Right atrium auricular region (tissue), 2 donors: ENCODE data around the gene NUMBL. TPM values are rescaled to one million over a fixed set of nuclear protein-coding genes. Genes with fewer than 3 reads are reported as not detected.
A peak's percentile ranks its signal among the peaks of the same experiment; 100 is the strongest.

ENCODE experiments used
- DNase-seq: peaks from one replicate; pipeline ENCODE4 v3.0.0-alpha.2; 2019; ENCODE audit warnings: low spot score
- H3K27ac ChIP-seq, 2 donors: fragments of 200-600 bp; sonication (generic); 1 replicate in 1 of 2; 2 replicates in 1 of 2; pipeline ENCODE4 v1.5.1; 2016 to 2019
- H3K27me3 ChIP-seq, 2 donors: fragments of 200-600 bp; sonication (generic); one replicate each; pipeline versions ENCODE4 v1.5.1 to v1.6.0; 2017 to 2019
- H3K36me3 ChIP-seq: fragments of 200-600 bp; sonication (generic); one replicate; pipeline ENCODE4 v1.5.1; 2016
- H3K4me1 ChIP-seq, 2 donors: fragments of 200-600 bp; sonication (generic); one replicate each; pipeline versions ENCODE4 v1.5.1 to v1.6.0; 2017 to 2019
- H3K4me3 ChIP-seq, 2 donors: fragments of 200-600 bp; sonication (generic); 1 replicate in 1 of 2; 2 replicates in 1 of 2; pipeline ENCODE4 v1.5.1; 2017 to 2019; ENCODE audit warnings: mild to moderate bottlenecking in 1 of 2, moderate library complexity in 1 of 2
- H3K9me3 ChIP-seq, 2 donors: fragments of 200-600 bp; sonication (generic); one replicate each; pipeline ENCODE4 v1.5.1; 2019
- total RNA-seq, 2 donors: library from RNA; depleted of rRNA; stranded (reverse); fragments of >200 nt; gene quantifications; one replicate each; pipeline ENCODE4 v1.1.0, GENCODE V29; 2016
- TF ChIP-seq, protein P1 (sequence below), 2 donors: fragments of 200-600 bp; sonication (generic); IDR thresholded peaks; one replicate each; pipeline ENCODE4 v1.5.1; 2019; ENCODE audit warnings: antibody characterized with exemption in 2 of 2

NUMBL gene
- total RNA-seq, 2 donors from 2014 or later, result 11.2 to 28.1 TPM

GRCh38 chr19:40691421-40692211, 1.2 kb upstream of the NUMBL start:
- H3K27ac ChIP-seq, result peak overlapping the region; percentile 90 to 91
- H3K4me3 ChIP-seq, result peak overlapping the region in 1 of 2 donors; percentile 90
- peaks cover 0 to 41% of the 10 kb centered on the region in 2 donors for H3K4me1 ChIP-seq
- DNase-seq, result no peak
- H3K9me3 ChIP-seq, result no peaks in the 10 kb centered on the region
- TF ChIP-seq, protein P1, sequence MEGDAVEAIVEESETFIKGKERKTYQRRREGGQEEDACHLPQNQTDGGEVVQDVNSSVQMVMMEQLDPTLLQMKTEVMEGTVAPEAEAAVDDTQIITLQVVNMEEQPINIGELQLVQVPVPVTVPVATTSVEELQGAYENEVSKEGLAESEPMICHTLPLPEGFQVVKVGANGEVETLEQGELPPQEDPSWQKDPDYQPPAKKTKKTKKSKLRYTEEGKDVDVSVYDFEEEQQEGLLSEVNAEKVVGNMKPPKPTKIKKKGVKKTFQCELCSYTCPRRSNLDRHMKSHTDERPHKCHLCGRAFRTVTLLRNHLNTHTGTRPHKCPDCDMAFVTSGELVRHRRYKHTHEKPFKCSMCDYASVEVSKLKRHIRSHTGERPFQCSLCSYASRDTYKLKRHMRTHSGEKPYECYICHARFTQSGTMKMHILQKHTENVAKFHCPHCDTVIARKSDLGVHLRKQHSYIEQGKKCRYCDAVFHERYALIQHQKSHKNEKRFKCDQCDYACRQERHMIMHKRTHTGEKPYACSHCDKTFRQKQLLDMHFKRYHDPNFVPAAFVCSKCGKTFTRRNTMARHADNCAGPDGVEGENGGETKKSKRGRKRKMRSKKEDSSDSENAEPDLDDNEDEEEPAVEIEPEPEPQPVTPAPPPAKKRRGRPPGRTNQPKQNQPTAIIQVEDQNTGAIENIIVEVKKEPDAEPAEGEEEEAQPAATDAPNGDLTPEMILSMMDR (IDR thresholded peaks at IDR 0.05), result no peak
- H3K27me3 ChIP-seq, result no peaks in the 10 kb centered on the region
- H3K36me3 ChIP-seq, result peaks cover 11% of the 10 kb centered on the region

- peak overlapping the region; percentile 90 to 91 for H3K27ac ChIP-seq
- H3K27me3 ChIP-seq, result no peaks in the 10 kb centered on the region
- H3K4me3 ChIP-seq, result peak overlapping the region; percentile 53 to 90
- H3K4me1 ChIP-seq, result peaks cover 0 to 41% of the 10 kb centered on the region in 2 donors
- H3K9me3 ChIP-seq, result no peaks in the 10 kb centered on the region
- DNase-seq, result peak; percentile 96
- TF ChIP-seq, protein P1 (IDR thresholded peaks at IDR 0.05), result no peak
- peaks cover 10% of the 10 kb centered on the region for H3K36me3 ChIP-seq
These were observed 406 bp upstream of the NUMBL start for GRCh38 chr19:40690693-40691420.

GRCh38 chr19:40689339-40690049, 957 bp downstream of the NUMBL start:
- peak overlapping the region; percentile 53 to 90 for H3K4me3 ChIP-seq
- no peaks in the 10 kb centered on the region for H3K9me3 ChIP-seq
- no peak for DNase-seq
- peaks cover 15% of the 10 kb centered on the region for H3K36me3 ChIP-seq
- no peaks in the 10 kb centered on the region for H3K27me3 ChIP-seq
- TF ChIP-seq, protein P1 (IDR thresholded peaks at IDR 0.05), result no peak
- H3K27ac ChIP-seq, result peak overlapping the region; percentile 90 to 91
- H3K4me1 ChIP-seq, result peaks cover 0 to 41% of the 10 kb centered on the region in 2 donors

DNA sequence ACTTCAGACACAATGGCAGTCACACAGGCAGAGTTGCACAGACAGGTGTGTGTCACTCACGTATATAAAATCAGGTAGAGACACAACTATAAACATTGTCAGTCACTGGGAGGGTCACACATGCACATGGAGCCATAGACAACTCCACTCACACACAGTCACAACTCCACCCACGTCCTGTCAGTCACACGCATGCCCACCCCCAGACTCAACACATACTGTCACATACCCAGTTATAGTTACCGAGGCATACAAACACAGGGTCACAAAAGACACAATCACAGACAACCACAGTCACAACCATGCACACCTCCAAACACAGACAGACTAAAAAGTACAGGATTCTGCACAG, 1.5 kb downstream of the NUMBL start:
- Histone ChIP-seq H3K4me3 (peak overlapping the region; percentile 53 to 90), H3K27ac (peak overlapping the region; percentile 90 to 91), H3K9me3 (no peaks in the 10 kb centered on the region), H3K36me3 (peaks cover 20% of the 10 kb centered on the region), H3K4me1 (peaks cover 0 to 41% of the 10 kb centered on the region in 2 donors), H3K27me3 (no peaks in the 10 kb centered on the region)
- TF ChIP-seq, protein P1 (IDR thresholded peaks at IDR 0.05), result no peak
- DNase-seq, result no peak

GRCh38 chr19:40688309-40688708, 2.1 kb downstream of the NUMBL start:
- DNase-seq, result no peak
- Histone ChIP-seq H3K36me3 (peaks cover 25% of the 10 kb centered on the region), H3K27me3 (no peaks in the 10 kb centered on the region), H3K27ac (peak overlapping the region; percentile 51 to 91), H3K4me3 (peak overlapping the region in 1 of 2 donors; percentile 90), H3K4me1 (peaks cover 0 to 41% of the 10 kb centered on the region in 2 donors), H3K9me3 (no peaks in the 10 kb centered on the region)
- TF ChIP-seq, protein P1 (IDR thresholded peaks at IDR 0.05), result no peak
